Upper lobe of left lung (tissue), 4 donors: ENCODE data around the gene HCFC2.

Experiments used
- CTCF ChIP-seq, 6 experiments: fragments of 450-650 bp in 4 of 6; fragments of 200-600 bp in 2 of 6; sonication (generic) in 2 of 6; IDR thresholded peaks; one replicate each; pipeline ENCODE4 v1.5.1; 2016 to 2019; ENCODE audit warnings: antibody characterized with exemption in 6 of 6
- EP300 ChIP-seq, 4 donors: sonication (generic); formaldehyde crosslinking; IDR thresholded peaks; one replicate each; pipeline ENCODE4 v1.5.1; 2017; ENCODE audit warnings: antibody characterized with exemption in 4 of 4, control low read depth in 2 of 4
- POLR2A ChIP-seq, 4 donors: fragments of 450-650 bp; IDR thresholded peaks; one replicate each; pipeline ENCODE4 v1.5.1; 2016 to 2017; ENCODE audit warnings: antibody characterized with exemption in 4 of 4, mild to moderate bottlenecking in 2 of 4
- POLR2AphosphoS5 ChIP-seq, 2 donors: sonication (generic); formaldehyde crosslinking; IDR thresholded peaks; one replicate each; pipeline ENCODE4 v1.5.1; 2017; ENCODE audit warnings: antibody characterized with exemption in 2 of 2

- TF ChIP-seq CTCF (IDR thresholded peaks at IDR 0.05): no peak
- TF ChIP-seq POLR2A (IDR thresholded peaks at IDR 0.05): no peak
- TF ChIP-seq EP300 (IDR thresholded peaks at IDR 0.05): no peak
- TF ChIP-seq POLR2AphosphoS5 (IDR thresholded peaks at IDR 0.05): no peak
Observed at GRCh38 chr12:104142543-104142942, 78.2 kb downstream of the HCFC2 start.
